Natural killer cell (primary cell): Measurements from ENCODE around the gene PSAT1. TPM values are rescaled to one million over a fixed set of nuclear protein-coding genes. Genes with fewer than 3 reads are reported as not detected.

Experiments used
- ATAC-seq, 3 donors: fragments of 150-1000 bp in 2 of 3; fragments of 200-7000 bp in 1 of 3; cut with Tn5 transposase; 1 replicate in 1 of 3; 2 replicates in 2 of 3; pipeline ENCODE4 v1.10.0; 2021; ENCODE audit warnings: mild to moderate bottlenecking in 2 of 3, moderate library complexity in 2 of 3
- DNase-seq, 2 donors: peaks; one replicate each; pipeline versions ENCODE4 v3.0.0 to v3.0.0-alpha.2; 2013 to 2021; ENCODE audit warnings: mixed read lengths in 1 of 2
- H3K27ac ChIP-seq: one replicate; pipeline ENCODE4 v1.5.1; 2013; ENCODE audit warnings: mild to moderate bottlenecking, low read length
- H3K27me3 ChIP-seq: one replicate; pipeline ENCODE4 v1.6.1; 2013; ENCODE audit warnings: low read length; ENCODE audit not compliant: control insufficient read depth, insufficient read depth
- H3K36me3 ChIP-seq: one replicate; pipeline ENCODE4 v1.6.1; 2013; ENCODE audit warnings: low read length; ENCODE audit not compliant: control insufficient read depth, insufficient read depth
- H3K4me1 ChIP-seq: one replicate; pipeline ENCODE4 v1.6.1; 2013; ENCODE audit warnings: low read length; ENCODE audit not compliant: control insufficient read depth, insufficient read depth
- H3K4me3 ChIP-seq: one replicate; pipeline ENCODE4 v1.5.1; 2013; ENCODE audit warnings: low read length
- H3K9me3 ChIP-seq: one replicate; pipeline ENCODE4 v1.6.1; 2013; ENCODE audit warnings: low read length; ENCODE audit not compliant: control insufficient read depth, insufficient read depth
- H3K27ac Mint-ChIP-seq, 2 donors: one replicate each; pipeline ENCODE4 v1.8.0; 2022; ENCODE audit warnings: mild to moderate bottlenecking in 2 of 2, mixed read lengths in 2 of 2, moderate library complexity in 1 of 2
- H3K27me3 Mint-ChIP-seq, 2 donors: one replicate each; pipeline ENCODE4 v1.8.0; 2022; ENCODE audit warnings: low read depth in 2 of 2, mixed read lengths in 2 of 2
- H3K36me3 Mint-ChIP-seq: one replicate; pipeline ENCODE4 v1.8.0; 2022; ENCODE audit warnings: mixed read lengths
- H3K4me1 Mint-ChIP-seq, 2 donors: one replicate each; pipeline ENCODE4 v1.8.0; 2022; ENCODE audit warnings: mixed read lengths in 2 of 2
- H3K4me3 Mint-ChIP-seq: one replicate; pipeline ENCODE4 v1.8.0; 2022; ENCODE audit warnings: mild to moderate bottlenecking, moderate library complexity, mixed read lengths
- H3K9me3 Mint-ChIP-seq, 2 donors: one replicate each; pipeline ENCODE4 v1.8.0; 2022; ENCODE audit warnings: mixed read lengths in 2 of 2
- CTCF ChIP-seq: fragments of 200-600 bp; IDR thresholded peaks from one replicate; pipeline ENCODE4 v1.8.0; 2022; ENCODE audit warnings: antibody characterized with exemption
- WGBS: methylation state at CpG from one replicate; pipeline ENCODE4 v1.1.7; 2013; ENCODE audit warnings: missing lambda C conversion rate; ENCODE audit not compliant: insufficient coverage; 5-methylcytosine and 5-hydroxymethylcytosine counted together
- intact Hi-C: fragments of 100-400 bp; cut with micrococcal nuclease; formaldehyde crosslinking; loops from one replicate; pipeline ENCODE4 v1.14.2; 2022
- total RNA-seq, 4 donors: library from RNA; stranded (reverse); fragments of 120-200 nt in 1 of 4; gene quantifications; one replicate each; pipeline versions ENCODE4 v1.2.3 to v1.2.4, GENCODE V29; 2013 to 2022

The PSAT1 gene
- total RNA-seq, 3 donors from 2014 or later (not counting 1 experiment from before 2014, with no cell fraction given), result 1.1 to 3.3 (median 2.3) TPM

GRCh38 chr9:78303377-78304062 lies 6.6 kb downstream of the PSAT1 start:
- H3K9me3 ChIP-seq, result no peaks in the 10 kb centered on the region
- Mint-ChIP-seq H3K4me3 (no peak overlapping the region), H3K27ac (no peak overlapping the region), H3K4me1 (no peaks in the 10 kb centered on the region), H3K36me3 (no peaks in the 10 kb centered on the region), H3K27me3 (peaks cover 0 to 8% of the 10 kb centered on the region in 2 donors), H3K9me3 (no peaks in the 10 kb centered on the region)
- ATAC-seq (no peak), DNase-seq (no peak)
- WGBS, result 96% methylated on average over 2 of the region's 3 CpGs
- H3K27ac ChIP-seq, result no peak overlapping the region
- intact Hi-C loops, result no loop called here
- no peak overlapping the region for H3K4me3 ChIP-seq
- H3K27me3 ChIP-seq, result peaks cover 4% of the 10 kb centered on the region
- no peaks in the 10 kb centered on the region for H3K36me3 ChIP-seq
- H3K4me1 ChIP-seq, result no peaks in the 10 kb centered on the region
- no peak for TF ChIP-seq CTCF

GRCh38 chr9:78304357-78304756 lies 7.4 kb downstream of the PSAT1 start:
- 83% methylated on average over 1 of the region's 1 CpG for WGBS
- H3K36me3 ChIP-seq, result no peaks in the 10 kb centered on the region
- peaks cover 0 to 5% of the 10 kb centered on the region in 2 donors for H3K27me3 Mint-ChIP-seq
- no peak overlapping the region for H3K27ac Mint-ChIP-seq
- no peaks in the 10 kb centered on the region for H3K36me3 Mint-ChIP-seq
- no peak overlapping the region for H3K4me3 Mint-ChIP-seq
- H3K9me3 Mint-ChIP-seq, result no peaks in the 10 kb centered on the region
- no peaks in the 10 kb centered on the region for H3K4me1 Mint-ChIP-seq
- no peaks in the 10 kb centered on the region for H3K4me1 ChIP-seq
- ATAC-seq (no peak), DNase-seq (no peak)
- no peak overlapping the region for H3K4me3 ChIP-seq
- H3K27ac ChIP-seq, result no peak overlapping the region
- no peaks in the 10 kb centered on the region for H3K27me3 ChIP-seq
- H3K9me3 ChIP-seq, result no peaks in the 10 kb centered on the region
- intact Hi-C loops, result no loop called here
- no peak for TF ChIP-seq CTCF

DNA sequence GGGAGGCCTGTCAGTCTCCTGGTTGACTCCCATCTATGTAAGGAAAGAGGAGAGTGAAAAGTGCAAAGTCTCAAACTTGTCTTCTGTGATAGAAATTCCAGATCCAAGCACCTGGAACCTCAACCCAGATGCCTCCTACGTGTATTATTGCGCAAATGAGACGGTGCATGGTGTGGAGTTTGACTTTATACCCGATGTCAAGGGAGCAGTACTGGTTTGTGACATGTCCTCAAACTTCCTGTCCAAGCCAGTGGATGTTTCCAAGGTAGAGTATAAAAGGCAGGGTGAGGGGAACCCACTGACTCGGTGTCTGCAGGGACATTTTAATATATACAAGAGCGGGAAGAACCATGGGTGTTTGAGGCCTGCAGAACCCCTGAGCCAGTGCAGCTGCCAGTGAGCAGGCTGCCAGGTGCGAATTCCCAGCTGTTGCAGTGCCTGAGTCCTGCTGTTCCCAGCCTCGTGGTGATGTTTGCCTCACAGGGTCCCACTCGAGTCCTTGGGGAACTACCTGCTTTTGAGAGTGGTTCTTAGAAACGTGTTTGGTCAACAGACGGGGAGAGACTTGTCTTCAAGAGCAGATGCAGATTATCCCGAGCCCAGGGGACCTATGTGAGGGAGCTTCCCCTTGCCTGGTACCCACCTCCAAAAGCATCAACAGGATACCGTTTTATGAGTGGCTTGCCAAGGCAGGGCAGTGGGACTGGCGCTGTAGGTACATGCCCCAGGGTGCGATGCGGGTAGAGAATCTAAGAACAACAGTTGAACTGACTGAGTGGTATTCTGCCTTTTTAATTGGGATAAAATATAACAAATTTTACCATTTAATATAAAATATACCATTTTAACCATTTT lies 9.5 kb downstream of the PSAT1 start:
- no peaks in the 10 kb centered on the region for H3K36me3 ChIP-seq

More for the DNA sequence above, 9.5 kb downstream of the PSAT1 start:
- H3K9me3 Mint-ChIP-seq, result no peaks in the 10 kb centered on the region
- H3K36me3 Mint-ChIP-seq, result peaks cover 8% of the 10 kb centered on the region
- 86% methylated on average over 14 of the region's 16 CpGs for WGBS
- TF ChIP-seq CTCF, result no peak
- no peak overlapping the region for H3K4me3 Mint-ChIP-seq
- H3K4me1 Mint-ChIP-seq, result peaks cover 3 to 6% of the 10 kb centered on the region in 2 donors
- H3K4me1 ChIP-seq, result no peaks in the 10 kb centered on the region
- H3K27me3 ChIP-seq, result no peaks in the 10 kb centered on the region
- ATAC-seq, result no peak
- H3K4me3 ChIP-seq, result no peak overlapping the region
- no peak overlapping the region for H3K27ac Mint-ChIP-seq
- H3K27me3 Mint-ChIP-seq, result no peaks in the 10 kb centered on the region
- no peak overlapping the region for H3K27ac ChIP-seq
- intact Hi-C loops, result no loop called here
- H3K9me3 ChIP-seq, result no peaks in the 10 kb centered on the region
- DNase-seq, result no peak
